22Rv1 (cell line): Measurements from ENCODE around the gene TEX26.

ENCODE experiments used
- ZFX ChIP-seq: fragments of 450-650 bp; IDR thresholded peaks from 2 replicates; pipeline ENCODE4 v1.6.1; 2017; ENCODE audit warnings: antibody characterized with exemption, borderline replicate concordance
- TF ChIP-seq, protein P1 (sequence below): fragments of 450-650 bp; IDR thresholded peaks from 2 replicates; pipeline ENCODE4 v1.5.1; 2017; ENCODE audit warnings: mild to moderate bottlenecking

DNA sequence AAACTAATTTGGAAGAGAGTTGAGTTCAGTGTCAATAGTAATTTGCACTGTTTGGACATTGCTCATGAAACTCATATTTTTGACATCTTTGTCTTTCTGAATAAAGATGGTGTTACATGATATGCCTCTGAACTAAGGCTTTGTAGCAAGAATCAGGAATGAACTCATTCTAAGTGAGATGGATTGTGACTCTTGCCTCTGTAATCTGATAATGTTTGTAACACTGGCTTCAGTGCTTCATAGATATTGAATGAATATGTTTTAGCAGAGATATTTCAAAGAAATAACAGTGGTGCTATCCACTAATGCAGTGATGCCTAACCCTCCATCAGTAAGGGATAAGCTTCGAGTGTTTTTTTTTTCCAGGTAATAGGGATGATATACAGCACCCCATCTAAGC, 32.9 kb downstream of the TEX26 start:
- TF ChIP-seq, protein P1, sequence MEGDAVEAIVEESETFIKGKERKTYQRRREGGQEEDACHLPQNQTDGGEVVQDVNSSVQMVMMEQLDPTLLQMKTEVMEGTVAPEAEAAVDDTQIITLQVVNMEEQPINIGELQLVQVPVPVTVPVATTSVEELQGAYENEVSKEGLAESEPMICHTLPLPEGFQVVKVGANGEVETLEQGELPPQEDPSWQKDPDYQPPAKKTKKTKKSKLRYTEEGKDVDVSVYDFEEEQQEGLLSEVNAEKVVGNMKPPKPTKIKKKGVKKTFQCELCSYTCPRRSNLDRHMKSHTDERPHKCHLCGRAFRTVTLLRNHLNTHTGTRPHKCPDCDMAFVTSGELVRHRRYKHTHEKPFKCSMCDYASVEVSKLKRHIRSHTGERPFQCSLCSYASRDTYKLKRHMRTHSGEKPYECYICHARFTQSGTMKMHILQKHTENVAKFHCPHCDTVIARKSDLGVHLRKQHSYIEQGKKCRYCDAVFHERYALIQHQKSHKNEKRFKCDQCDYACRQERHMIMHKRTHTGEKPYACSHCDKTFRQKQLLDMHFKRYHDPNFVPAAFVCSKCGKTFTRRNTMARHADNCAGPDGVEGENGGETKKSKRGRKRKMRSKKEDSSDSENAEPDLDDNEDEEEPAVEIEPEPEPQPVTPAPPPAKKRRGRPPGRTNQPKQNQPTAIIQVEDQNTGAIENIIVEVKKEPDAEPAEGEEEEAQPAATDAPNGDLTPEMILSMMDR = no peak
- no peak for TF ChIP-seq ZFX
